ENCODE data around the gene VMO1. TPM values are rescaled to one million over a fixed set of nuclear protein-coding genes. Genes with fewer than 3 reads are reported as not detected.

Gene VMO1
- total RNA-seq, 1 experiment from 2014 or later = not detected

DNA sequence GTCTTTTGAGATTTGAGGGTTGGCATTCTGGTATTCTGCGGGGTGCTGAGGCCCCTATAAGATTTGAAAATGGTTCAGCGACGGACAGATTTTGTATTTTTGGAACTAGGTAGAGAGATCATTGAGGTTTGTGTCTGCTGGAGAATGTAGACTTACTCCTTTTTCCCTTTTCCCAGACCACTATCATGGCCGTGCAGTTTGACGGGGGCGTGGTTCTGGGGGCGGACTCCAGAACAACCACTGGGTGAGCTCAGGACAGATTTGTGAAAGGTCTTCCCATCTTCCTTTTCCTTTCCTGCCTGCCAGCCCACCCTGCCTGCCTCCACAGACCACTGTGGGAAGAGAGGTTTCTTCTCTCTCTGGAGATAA is 10.4 kb upstream of the VMO1 start:
- Histone ChIP-seq H3K79me2 (ENCODE audit: insufficient read depth, low read length) (no peaks in the 10 kb centered on the region), H4K8ac (replicated peaks; ENCODE audit: insufficient read length, low read depth, low read length) (no peak overlapping the region), H3K4me1 (ENCODE audit: insufficient read depth, low read length) (no peaks in the 10 kb centered on the region), H3K23me2 (ENCODE audit: insufficient read length, low read depth, low read length, poor library complexity, severe bottlenecking) (peaks cover 4% of the 10 kb centered on the region), H4K5ac (ENCODE audit: insufficient read length, low read depth, low read length) (no peak overlapping the region), H3K4me2 (ENCODE audit: insufficient read depth, insufficient read length, low read length) (peak overlapping the region; percentile 68), H3K14ac (ENCODE audit: insufficient read depth, low read length) (no peak overlapping the region), H2AFZ (ENCODE audit: low read length) (no peak overlapping the region), H3K56ac (ENCODE audit: insufficient read length, low read depth, low read length) (no peak overlapping the region), H3K27me3 (ENCODE audit: insufficient read depth, low read length) (no peaks in the 10 kb centered on the region), H3K18ac (ENCODE audit: insufficient read length, low read depth, low read length) (no peak overlapping the region), H3K9ac (ENCODE audit: extremely low read depth, insufficient read length, low read length) (peak overlapping the region; percentile 83), H4K91ac (ENCODE audit: insufficient read length, low read depth, low read length) (no peak overlapping the region), H2BK120ac (ENCODE audit: low read depth, low read length, poor library complexity, severe bottlenecking) (no peak overlapping the region), H4K20me1 (ENCODE audit: control insufficient read depth, insufficient read depth, insufficient read length) (no peaks in the 10 kb centered on the region), H3T11ph (ENCODE audit: low read length) (no peak overlapping the region), H2BK20ac (ENCODE audit: low read depth, low read length, poor library complexity, severe bottlenecking) (no peak overlapping the region), H2BK12ac (ENCODE audit: insufficient read length, low read depth, low read length) (no peak overlapping the region), H2BK5ac (ENCODE audit: insufficient read length, low read length) (no peak overlapping the region), H3K23ac (ENCODE audit: insufficient read length, low read depth, low read length) (no peak overlapping the region), H3K9me3 (ENCODE audit: control insufficient read depth, low read depth, low read length) (no peaks in the 10 kb centered on the region), H2BK15ac (ENCODE audit: low read depth, low read length) (no peak overlapping the region), H3K27ac (ENCODE audit: insufficient read length, low read depth, low read length) (no peak overlapping the region), H3K79me1 (ENCODE audit: insufficient read depth, low read depth, low read length, poor library complexity, severe bottlenecking) (no peaks in the 10 kb centered on the region), H3K4ac (ENCODE audit: low read depth, low read length) (no peak overlapping the region), H2AK5ac (ENCODE audit: insufficient read length, low read length) (no peak overlapping the region)
- Mint-ChIP-seq H3K4me3 (peak overlapping the region; percentile 97 to 100), H3K27ac (peak overlapping the region; percentile 98 to 100 (median 99)), H3K9me3 (no peaks in the 10 kb centered on the region), H3K36me3 (ENCODE audit: insufficient read depth in 1 of 3, low read depth in 3 of 3) (peaks cover 16 to 25% (median 19%) of the 10 kb centered on the region in 3 experiments; a peak in 6 of 7 replicates), H3K27me3 (ENCODE audit: low read depth) (peaks cover 17% of the 10 kb centered on the region), H3K4me1 (peaks cover 2 to 12% of the 10 kb centered on the region in 2 experiments; a peak in 2 of 4 replicates)
- no CpG with 5 or more reads among the region's 7 CpGs for WGBS (ENCODE audit: extremely low coverage, insufficient read length, low lambda C conversion rate)
- DNase-seq = peak; percentile 72
- TF ChIP-seq, protein P1, sequence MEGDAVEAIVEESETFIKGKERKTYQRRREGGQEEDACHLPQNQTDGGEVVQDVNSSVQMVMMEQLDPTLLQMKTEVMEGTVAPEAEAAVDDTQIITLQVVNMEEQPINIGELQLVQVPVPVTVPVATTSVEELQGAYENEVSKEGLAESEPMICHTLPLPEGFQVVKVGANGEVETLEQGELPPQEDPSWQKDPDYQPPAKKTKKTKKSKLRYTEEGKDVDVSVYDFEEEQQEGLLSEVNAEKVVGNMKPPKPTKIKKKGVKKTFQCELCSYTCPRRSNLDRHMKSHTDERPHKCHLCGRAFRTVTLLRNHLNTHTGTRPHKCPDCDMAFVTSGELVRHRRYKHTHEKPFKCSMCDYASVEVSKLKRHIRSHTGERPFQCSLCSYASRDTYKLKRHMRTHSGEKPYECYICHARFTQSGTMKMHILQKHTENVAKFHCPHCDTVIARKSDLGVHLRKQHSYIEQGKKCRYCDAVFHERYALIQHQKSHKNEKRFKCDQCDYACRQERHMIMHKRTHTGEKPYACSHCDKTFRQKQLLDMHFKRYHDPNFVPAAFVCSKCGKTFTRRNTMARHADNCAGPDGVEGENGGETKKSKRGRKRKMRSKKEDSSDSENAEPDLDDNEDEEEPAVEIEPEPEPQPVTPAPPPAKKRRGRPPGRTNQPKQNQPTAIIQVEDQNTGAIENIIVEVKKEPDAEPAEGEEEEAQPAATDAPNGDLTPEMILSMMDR (conservative IDR thresholded peaks at IDR 0.05) = no peak
